Mesendoderm (in vitro differentiated cells): ENCODE results near the gene ELF1.
"Not testable (repeated sequence)": the region's sequence is repeated elsewhere in the genome, so short reads cannot be mapped to it uniquely, and the experiment has no call there.

Source experiments
- DNase-seq: peaks from one replicate; pipeline ENCODE4 v3.0.0; 2013
- H2AK5ac ChIP-seq: 2 replicates; pipeline ENCODE4 v1.6.1; 2013; ENCODE audit warnings: low read length, inconsistent platforms
- H2BK120ac ChIP-seq: 2 replicates; pipeline ENCODE4 v1.6.1; 2013; ENCODE audit warnings: low read depth, mild to moderate bottlenecking, low read length, moderate library complexity, mixed read lengths
- H2BK15ac ChIP-seq: replicated peaks from 2 replicates; pipeline ENCODE4 v1.6.1; 2013; ENCODE audit warnings: low read depth, mild to moderate bottlenecking, moderate library complexity
- H2BK5ac ChIP-seq: 2 replicates; pipeline ENCODE4 v1.6.1; 2013; ENCODE audit warnings: low read length, inconsistent platforms
- H3K18ac ChIP-seq: 2 replicates; pipeline ENCODE4 v1.6.1; 2013; ENCODE audit warnings: mild to moderate bottlenecking, low read length, mixed read lengths
- H3K23ac ChIP-seq: one replicate; pipeline ENCODE4 v1.6.1; 2013; ENCODE audit warnings: low read length
- H3K27ac ChIP-seq: 2 replicates; pipeline ENCODE4 v1.5.1; 2013; ENCODE audit warnings: low read depth, mild to moderate bottlenecking, inconsistent platforms, low read length, moderate library complexity
- H3K27me3 ChIP-seq: 2 replicates; pipeline ENCODE4 v1.6.1; 2013; ENCODE audit warnings: low read length, control low read depth, mild to moderate bottlenecking, inconsistent platforms; ENCODE audit not compliant: insufficient read depth, poor library complexity
- H3K36me3 ChIP-seq: 2 replicates; pipeline ENCODE4 v1.6.1; 2013; ENCODE audit warnings: low read length, inconsistent platforms; ENCODE audit not compliant: control insufficient read depth, insufficient read depth
- H3K4ac ChIP-seq: one replicate; pipeline ENCODE4 v1.6.1; 2013; ENCODE audit warnings: low read depth, mild to moderate bottlenecking, low read length, moderate library complexity
- H3K4me1 ChIP-seq: 2 replicates; pipeline ENCODE4 v1.6.1; 2013; ENCODE audit warnings: low read depth, low read length, inconsistent platforms; ENCODE audit not compliant: control insufficient read depth
- H3K4me2 ChIP-seq: 2 replicates; pipeline ENCODE4 v1.6.1; 2013; ENCODE audit warnings: low read length
- H3K4me3 ChIP-seq: 2 replicates; pipeline ENCODE4 v1.5.1; 2013; ENCODE audit warnings: mild to moderate bottlenecking, low read length
- H3K56ac ChIP-seq: one replicate; pipeline ENCODE4 v1.6.1; 2013; ENCODE audit warnings: low read length
- H3K79me1 ChIP-seq: 2 replicates; pipeline ENCODE4 v1.6.1; 2013; ENCODE audit warnings: low read length, inconsistent platforms
- H3K79me2 ChIP-seq: 2 replicates; pipeline ENCODE4 v1.6.1; 2013; ENCODE audit warnings: mild to moderate bottlenecking, low read length; ENCODE audit not compliant: control insufficient read depth, insufficient read depth
- H3K9ac ChIP-seq: 2 replicates; pipeline ENCODE4 v1.6.1; 2013; ENCODE audit warnings: low read length, inconsistent platforms
- H4K5ac ChIP-seq: one replicate; pipeline ENCODE4 v1.6.1; 2013; ENCODE audit warnings: low read length
- H4K8ac ChIP-seq: one replicate; pipeline ENCODE4 v1.6.1; 2013; ENCODE audit warnings: low read depth, mild to moderate bottlenecking, control low read depth, low read length, moderate library complexity
- WGBS: extraction: QIAGEN DNeasy Blood & Tissue Kit; methylation state at CpG from one replicate; pipeline ENCODE4 v1.1.7; 2013; ENCODE audit warnings: low lambda C conversion rate, missing lambda C conversion rate; ENCODE audit not compliant: insufficient coverage; ENCODE audit errors: extremely low coverage; 5-methylcytosine and 5-hydroxymethylcytosine counted together

ELF1 gene

GRCh38 chr13:40919901-40920300 lies 99.2 kb downstream of the ELF1 start:
- not testable (repeated sequence) for H3K18ac ChIP-seq, H3K27me3 ChIP-seq, H2BK15ac ChIP-seq, DNase-seq, H3K23ac ChIP-seq, H3K27ac ChIP-seq, H3K79me2 ChIP-seq, H3K4me2 ChIP-seq, H3K4ac ChIP-seq, H4K8ac ChIP-seq, H3K4me1 ChIP-seq, H3K9ac ChIP-seq, H3K79me1 ChIP-seq, H2BK120ac ChIP-seq, H3K56ac ChIP-seq, H3K36me3 ChIP-seq, H4K5ac ChIP-seq, H3K4me3 ChIP-seq, H2AK5ac ChIP-seq, H2BK5ac ChIP-seq
- WGBS, result no CpG with 5 or more reads among the region's 7 CpGs

- H2BK5ac ChIP-seq, result no peak overlapping the region
- no peak overlapping the region for H3K23ac ChIP-seq
- no peak overlapping the region for H4K8ac ChIP-seq
- no peak overlapping the region for H3K18ac ChIP-seq
- H2BK15ac ChIP-seq, result no peak overlapping the region
- H2BK120ac ChIP-seq, result no peak overlapping the region
- no peaks in the 10 kb centered on the region for H3K27me3 ChIP-seq
- no CpG with 5 or more reads among the region's 6 CpGs for WGBS
- H3K56ac ChIP-seq, result no peak overlapping the region
- no peak overlapping the region for H3K4me2 ChIP-seq
- no peak overlapping the region for H3K4me3 ChIP-seq
- no peak overlapping the region for H3K27ac ChIP-seq
- H4K5ac ChIP-seq, result no peak overlapping the region
- DNase-seq, result no peak
- no peak overlapping the region for H3K9ac ChIP-seq
- no peak overlapping the region for H3K4ac ChIP-seq
- H3K79me1 ChIP-seq, result no peaks in the 10 kb centered on the region
- no peaks in the 10 kb centered on the region for H3K4me1 ChIP-seq
- no peaks in the 10 kb centered on the region for H3K79me2 ChIP-seq
- no peak overlapping the region for H2AK5ac ChIP-seq
- H3K36me3 ChIP-seq, result no peaks in the 10 kb centered on the region
Measured at GRCh38 chr13:40916207-40916998, 102.7 kb downstream of the ELF1 start.

GRCh38 chr13:40914863-40915262 lies 104.3 kb downstream of the ELF1 start:
- H3K27ac ChIP-seq, H2BK5ac ChIP-seq, H4K8ac ChIP-seq, H3K79me2 ChIP-seq, H3K4me2 ChIP-seq, H3K36me3 ChIP-seq, H3K79me1 ChIP-seq, H3K9ac ChIP-seq, DNase-seq, H3K18ac ChIP-seq, H2BK15ac ChIP-seq, H3K27me3 ChIP-seq, H3K56ac ChIP-seq, H3K23ac ChIP-seq, H3K4me1 ChIP-seq, H2AK5ac ChIP-seq, H4K5ac ChIP-seq, H3K4ac ChIP-seq, H3K4me3 ChIP-seq, H2BK120ac ChIP-seq: not testable (repeated sequence)

GRCh38 chr13:40911341-40911740 lies 107.8 kb downstream of the ELF1 start:
- Histone ChIP-seq H4K8ac (no peak overlapping the region), H3K4ac (no peak overlapping the region), H3K79me1 (no peaks in the 10 kb centered on the region), H3K4me3 (no peak overlapping the region), H4K5ac (no peak overlapping the region), H2AK5ac (no peak overlapping the region), H3K4me2 (no peak overlapping the region), H3K27me3 (no peaks in the 10 kb centered on the region), H3K36me3 (no peaks in the 10 kb centered on the region), H2BK15ac (no peak overlapping the region), H2BK5ac (no peak overlapping the region), H3K56ac (no peak overlapping the region), H2BK120ac (no peak overlapping the region), H3K18ac (no peak overlapping the region), H3K79me2 (no peaks in the 10 kb centered on the region), H3K9ac (no peak overlapping the region), H3K4me1 (no peaks in the 10 kb centered on the region), H3K27ac (no peak overlapping the region), H3K23ac (no peak overlapping the region)
- DNase-seq, result no peak

GRCh38 chr13:40910324-40911050 lies 108.6 kb downstream of the ELF1 start:
- no peak overlapping the region for H3K56ac ChIP-seq
- H3K4me3 ChIP-seq, result no peak overlapping the region
- H3K4me1 ChIP-seq, result no peaks in the 10 kb centered on the region
- H3K23ac ChIP-seq, result no peak overlapping the region
- no peak overlapping the region for H3K9ac ChIP-seq
- WGBS, result no CpG with 5 or more reads among the region's 2 CpGs
- H2BK15ac ChIP-seq, result no peak overlapping the region
- no peaks in the 10 kb centered on the region for H3K36me3 ChIP-seq
- no peaks in the 10 kb centered on the region for H3K27me3 ChIP-seq
- H3K79me2 ChIP-seq, result no peaks in the 10 kb centered on the region
- H4K5ac ChIP-seq, result no peak overlapping the region
- H2BK120ac ChIP-seq, result no peak overlapping the region
- H3K27ac ChIP-seq, result no peak overlapping the region
- H3K79me1 ChIP-seq, result no peaks in the 10 kb centered on the region
- no peak overlapping the region for H3K4ac ChIP-seq
- no peak overlapping the region for H2BK5ac ChIP-seq
- no peak overlapping the region for H2AK5ac ChIP-seq
- DNase-seq, result no peak
- no peak overlapping the region for H3K18ac ChIP-seq
- H4K8ac ChIP-seq, result no peak overlapping the region
- no peak overlapping the region for H3K4me2 ChIP-seq
